ENCODE data around the gene EFCAB6.

The EFCAB6 gene

DNA sequence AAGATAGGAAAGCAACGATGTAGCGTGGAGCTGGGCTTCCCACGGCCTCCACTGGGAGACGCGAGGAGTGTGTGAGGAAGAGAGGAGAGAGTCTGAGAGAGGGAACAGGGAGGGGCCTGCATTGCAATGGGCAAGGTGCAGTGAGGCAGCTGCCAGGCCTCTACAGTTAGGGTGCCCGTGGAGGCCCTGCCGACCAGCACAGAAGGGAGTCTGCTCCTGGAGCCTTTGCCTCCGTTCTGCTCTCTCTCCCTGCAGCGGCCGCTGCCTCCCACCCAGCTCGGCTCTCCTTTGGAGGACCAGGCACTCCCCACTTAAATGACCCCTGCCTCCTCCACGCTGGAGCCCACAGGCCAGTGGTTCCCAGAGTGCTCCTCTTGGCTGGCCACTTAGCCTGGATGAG, 181.7 kb downstream of the EFCAB6 start:
- H3K27ac ChIP-seq = no peak overlapping the region
- DNase-seq (ENCODE audit: low spot score) = no peak
- no peak for TF ChIP-seq CTCF (conservative IDR thresholded peaks at IDR 0.05; ENCODE audit: low read depth)
- ChIA-PET POLR2A (ENCODE audit: low non-redundant PET) (no interaction called here), CTCF (no interaction called here)

DNA sequence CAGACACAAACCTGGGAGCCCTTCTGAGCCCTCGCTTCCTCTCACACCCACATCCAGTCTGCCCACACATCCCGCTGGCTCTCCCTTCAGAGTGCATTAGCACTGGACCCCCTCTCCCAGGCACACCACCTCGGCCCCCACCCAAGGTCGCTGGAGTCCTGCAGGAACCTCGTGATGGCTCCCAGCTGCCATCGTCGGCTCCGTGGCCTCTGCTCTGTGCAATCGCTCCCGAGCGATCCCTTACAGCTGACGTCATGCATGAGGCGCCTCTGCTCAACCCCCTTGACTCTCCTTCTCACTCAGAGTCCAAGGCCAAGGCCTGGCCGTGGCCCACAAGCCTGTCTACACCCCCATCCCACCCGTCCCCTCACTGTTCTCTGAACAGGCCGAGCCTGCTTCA, 183.9 kb downstream of the EFCAB6 start:
- no peak for DNase-seq (ENCODE audit: low spot score)
- H3K27ac ChIP-seq = no peak overlapping the region
- ChIA-PET CTCF (no interaction called here), POLR2A (ENCODE audit: low non-redundant PET) (no interaction called here)
- TF ChIP-seq CTCF (conservative IDR thresholded peaks at IDR 0.05; ENCODE audit: low read depth) = no peak

GRCh38 chr22:43627485-43628213, 184.5 kb downstream of the EFCAB6 start:
- no peak for DNase-seq (ENCODE audit: low spot score)
- ChIA-PET POLR2A (ENCODE audit: low non-redundant PET) (no interaction called here), CTCF (no interaction called here)

GRCh38 chr22:43625242-43625641, 186.9 kb downstream of the EFCAB6 start:
- H3K27ac ChIP-seq = no peak overlapping the region
- POLR2A ChIA-PET (ENCODE audit: low non-redundant PET) = no interaction called here
- TF ChIP-seq CTCF (conservative IDR thresholded peaks at IDR 0.05; ENCODE audit: low read depth) = no peak
- CTCF ChIA-PET = interaction anchor here (0.7 kb wide), 1 partner anchor 356 kb away, joined by 3 read pairs; no protein-coding TSS in a partner anchor
- DNase-seq (ENCODE audit: low spot score) = no peak

More at GRCh38 chr22:43627485-43628213, 184.5 kb downstream of the EFCAB6 start:
- no peak for TF ChIP-seq CTCF (conservative IDR thresholded peaks at IDR 0.05; ENCODE audit: low read depth)
- H3K27ac ChIP-seq = no peak overlapping the region

GRCh38 chr22:43624144-43624998, 187.7 kb downstream of the EFCAB6 start:
- ChIA-PET CTCF (no interaction called here), POLR2A (ENCODE audit: low non-redundant PET) (no interaction called here)
- no peak overlapping the region for H3K27ac ChIP-seq
- DNase-seq (ENCODE audit: low spot score) = no peak
- TF ChIP-seq CTCF (conservative IDR thresholded peaks at IDR 0.05; ENCODE audit: low read depth) = no peak

DNA sequence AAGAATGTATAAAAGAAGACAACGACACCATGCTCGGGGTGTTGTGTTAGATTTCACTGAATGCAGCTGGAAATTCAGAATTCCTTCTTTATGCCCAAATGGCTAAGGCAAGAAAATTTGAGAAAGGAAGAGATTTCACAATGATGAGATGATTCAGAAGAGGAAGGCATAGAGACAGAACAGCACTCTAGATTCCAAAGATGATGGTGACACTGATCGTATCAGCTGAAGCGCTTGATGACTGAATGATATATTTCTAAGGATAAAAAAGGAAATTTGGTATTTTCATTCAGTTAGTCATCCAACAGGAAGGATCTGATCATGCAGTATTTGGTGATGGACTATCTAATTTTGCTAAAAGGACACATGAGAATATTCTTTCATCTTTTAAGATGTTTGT, 189.2 kb downstream of the EFCAB6 start:
- no peak for TF ChIP-seq CTCF (conservative IDR thresholded peaks at IDR 0.05; ENCODE audit: low read depth)
- DNase-seq (ENCODE audit: low spot score) = no peak
- H3K27ac ChIP-seq = no peak overlapping the region
- POLR2A ChIA-PET (ENCODE audit: low non-redundant PET) = no interaction called here
- CTCF ChIA-PET = no interaction called here

Measured in RWPE1 (cell line).